K562 (cell line): Measurements from ENCODE around the gene NEB. TPM values are rescaled to one million over a fixed set of nuclear protein-coding genes. Genes with fewer than 3 reads are reported as not detected.

ENCODE experiments used
- ARID3B ChIP-seq: fragments of 250-450 bp; sonication (Bioruptor Pico); IDR thresholded peaks from 2 replicates; pipeline ENCODE4 v1.4.0; 2020; ENCODE audit warnings: borderline replicate concordance
- BACH1 ChIP-seq: fragments of 200-800 bp; sonication (Bioruptor generic); IDR thresholded peaks from 2 replicates; pipeline ENCODE4 v1.6.1; 2016; ENCODE audit warnings: missing genetic modification characterization, missing compliant biosample characterization
- CC2D1A ChIP-seq: fragments of 450-650 bp; IDR thresholded peaks from 2 replicates; pipeline ENCODE4 v1.6.1; 2017; ENCODE audit warnings: mild to moderate bottlenecking
- CHCHD3 ChIP-seq: fragments of 250-450 bp; sonication (Bioruptor Pico); IDR thresholded peaks from 2 replicates; pipeline ENCODE4 v2.1.2; 2022; ENCODE audit warnings: mild to moderate bottlenecking
- ESRRB ChIP-seq: fragments of 250-450 bp; sonication (Bioruptor Pico); IDR thresholded peaks from 2 replicates; pipeline ENCODE4 v1.5.0; 2020; ENCODE audit warnings: mild to moderate bottlenecking, moderate library complexity, borderline replicate concordance
- ETV6 ChIP-seq, 3 experiments: fragments of 150-350 bp in 1 of 3; sonication (generic) in 1 of 3; formaldehyde crosslinking in 1 of 3; IDR thresholded peaks; 2 replicates each; pipeline versions ENCODE4 v1.6.1 to v1.8.0; 2014 to 2022; ENCODE audit warnings: borderline replicate concordance in 2 of 3, low read depth in 2 of 3, antibody characterized with exemption in 1 of 3, low read length in 1 of 3, mild to moderate bottlenecking in 1 of 3, missing genetic modification reagents in 1 of 3
- HMG20A ChIP-seq: fragments of 450-650 bp; formaldehyde crosslinking; conservative IDR thresholded peaks from 2 replicates; pipeline ENCODE4 v1.4.0; 2020; ENCODE audit warnings: mild to moderate bottlenecking, mixed read lengths
- HSF4 ChIP-seq: fragments of 250-450 bp; sonication (Bioruptor Pico); IDR thresholded peaks from 2 replicates; pipeline ENCODE4 v2.1.2; 2022; ENCODE audit warnings: mild to moderate bottlenecking, moderate library complexity, borderline replicate concordance
- ILF3 ChIP-seq: fragments of 450-650 bp; IDR thresholded peaks from 2 replicates; pipeline ENCODE4 v1.6.1; 2018; ENCODE audit warnings: antibody characterized with exemption, mild to moderate bottlenecking, moderate library complexity, borderline replicate concordance
- KDM5B ChIP-seq: fragments of 200-600 bp; sonication (generic); IDR thresholded peaks from 2 replicates; pipeline ENCODE4 v1.6.1; 2012; ENCODE audit warnings: low read depth, mild to moderate bottlenecking, moderate library complexity, low read length, control low read depth, inconsistent platforms; ENCODE audit not compliant: insufficient replicate concordance
- LARP7 ChIP-seq: fragments of 450-650 bp; IDR thresholded peaks from 2 replicates; pipeline ENCODE4 v1.6.1; 2016
- MAZ ChIP-seq, 2 experiments: fragments of 450-650 bp in 1 of 2; sonication (generic) in 1 of 2; formaldehyde crosslinking; IDR thresholded peaks in 1 of 2; conservative IDR thresholded peaks in 1 of 2; 2 replicates each; pipeline versions ENCODE4 v1.4.0 to v1.5.0; 2020; ENCODE audit warnings: mild to moderate bottlenecking in 1 of 2, missing genetic modification reagents in 1 of 2
- MCM5 ChIP-seq: fragments of 450-650 bp; IDR thresholded peaks from 2 replicates; pipeline ENCODE4 v1.6.1; 2016; ENCODE audit warnings: low read depth
- MECOM ChIP-seq: fragments of 250-450 bp; sonication (Bioruptor Pico); IDR thresholded peaks from 2 replicates; pipeline ENCODE4 v1.8.0; 2022; ENCODE audit warnings: inconsistent platforms
- MTA3 ChIP-seq: fragments of 450-650 bp; formaldehyde crosslinking; IDR thresholded peaks from 2 replicates; pipeline ENCODE4 v1.6.1; 2017; ENCODE audit warnings: mild to moderate bottlenecking, borderline replicate concordance
- MYC ChIP-seq, 2 experiments: fragments of 250-450 bp in 1 of 2; sonication (Bioruptor Pico) in 1 of 2; IDR thresholded peaks; 2 replicates each; pipeline versions ENCODE4 v1.5.1 to v1.6.1; 2012 to 2021; ENCODE audit warnings: low read depth in 2 of 2, borderline replicate concordance in 1 of 2, improper control_type of control experiment in 1 of 2, low read length in 1 of 2, mild to moderate bottlenecking in 1 of 2, moderate library complexity in 1 of 2
- NR3C1 ChIP-seq: sonication (generic); formaldehyde crosslinking; IDR thresholded peaks from 2 replicates; pipeline ENCODE4 v1.8.1; 2022; ENCODE audit warnings: missing genetic modification reagents
- POLR2AphosphoS2 ChIP-seq: IDR thresholded peaks from 2 replicates; pipeline ENCODE4 v1.6.1; 2012; ENCODE audit warnings: low read length, improper control_type of control experiment
- RFX5 ChIP-seq: IDR thresholded peaks from 2 replicates; pipeline ENCODE4 v1.6.1; 2011; ENCODE audit warnings: low read depth, mild to moderate bottlenecking, improper control_type of control experiment, low read length
- SAFB2 ChIP-seq: fragments of 200-400 bp; formaldehyde crosslinking; IDR thresholded peaks from 2 replicates; pipeline ENCODE4 v1.6.1; 2018; ENCODE audit warnings: borderline replicate concordance, low read length, low read depth, moderate library complexity; ENCODE audit not compliant: severe bottlenecking
- SMARCA5 ChIP-seq: fragments of 450-650 bp; IDR thresholded peaks from 2 replicates; pipeline ENCODE4 v1.6.1; 2016
- THRAP3 ChIP-seq: fragments of 450-650 bp; IDR thresholded peaks from 2 replicates; pipeline ENCODE4 v1.6.1; 2016; ENCODE audit warnings: mild to moderate bottlenecking, inconsistent platforms, borderline replicate concordance
- ZBTB17 ChIP-seq: fragments of 450-650 bp; formaldehyde crosslinking; IDR thresholded peaks from 2 replicates; pipeline ENCODE4 v1.4.0; 2020; ENCODE audit warnings: mild to moderate bottlenecking
- ZEB2 ChIP-seq: fragments of 450-650 bp; IDR thresholded peaks from 2 replicates; pipeline ENCODE4 v1.6.1; 2016
- ZFP36 ChIP-seq: fragments of 150-350 bp; IDR thresholded peaks from 2 replicates; pipeline ENCODE4 v1.6.1; 2018; ENCODE audit warnings: low read length, low read depth; ENCODE audit not compliant: partially characterized antibody
- ZNF12 ChIP-seq: sonication (generic); formaldehyde crosslinking; IDR thresholded peaks from 2 replicates; pipeline ENCODE4 v1.4.0; 2020; ENCODE audit warnings: mild to moderate bottlenecking, missing genetic modification reagents
- ZNF316 ChIP-seq: fragments of 450-650 bp; IDR thresholded peaks from 2 replicates; pipeline ENCODE4 v1.6.1; 2016
- ZNF583 ChIP-seq: fragments of 250-450 bp; sonication (Bioruptor Pico); IDR thresholded peaks from 2 replicates; pipeline ENCODE4 v1.4.0; 2020
- ZNF584 ChIP-seq: fragments of 200-800 bp; sonication (Bioruptor generic); IDR thresholded peaks from 2 replicates; pipeline ENCODE4 v1.6.1; 2016; ENCODE audit warnings: low read depth, mild to moderate bottlenecking, missing genetic modification characterization, missing compliant biosample characterization
- polyA plus RNA-seq, 8 experiments: library from polyadenylated mRNA; depleted of rRNA in 4 of 8; stranded (reverse) in 5 of 8; unstranded in 3 of 8; fragments of >200 nt; fragmentation: Nextera tagmentation in 2 of 8; fragmentation: Illumina TruSeq in 1 of 8; extraction: Ambion mirVana in 2 of 8; extraction: Trizol in 1 of 8; gene quantifications; 2 replicates each; pipeline versions ENCODE4 v1.2.1 to v1.2.3, GENCODE V29; 2011 to 2014; ENCODE audit warnings: inconsistent platforms in 1 of 8, missing spikeins in 1 of 8
- total RNA-seq, 7 experiments: library from RNA; depleted of rRNA in 6 of 7; stranded (reverse); fragments of >200 nt in 6 of 7; fragmentation: Illumina TruSeq in 2 of 7; extraction: Trizol in 2 of 7; gene quantifications; 2 replicates each; pipeline versions ENCODE4 v1.2.1 to v1.2.3, GENCODE V29; 2011 to 2021; ENCODE audit warnings: low replicate concordance in 1 of 7
- TF ChIP-seq, protein P1 (sequence below): fragments of 250-450 bp; sonication (Bioruptor Pico); IDR thresholded peaks from 2 replicates; pipeline ENCODE4 v1.8.0; 2022; ENCODE audit warnings: moderate library complexity, mild to moderate bottlenecking, inconsistent platforms

NEB gene
- total and polyA plus RNA-seq, 9 of the 15 experiments (the other 6 are each of a cell fraction or from before 2014, with no cell fraction given): 1.7 to 3.8 (median 2.9) TPM

GRCh38 chr2:151669585-151670081 is 64.6 kb downstream of the NEB start (continued):
- TF ChIP-seq ZBTB17 (no peak), THRAP3 (no peak), LARP7 (no peak), HMG20A (CRISPR knock-in tag) (no peak), ZNF12 (CRISPR knock-in tag) (no peak), ILF3 (no peak), SMARCA5 (no peak; the same call in 1 of the 2 replicates), MYC (IDR thresholded peaks at IDR 0.05; ENCODE audit: low read depth, low read length) (peak; percentile 56), MYC (CRISPR knock-in tag; IDR thresholded peaks at IDR 0.05; ENCODE audit: borderline replicate concordance, low read depth) (no peak), ZEB2 (peak; percentile 83), ZNF584 (CRISPR knock-in tag) (peak; percentile 71), RFX5 (no peak), ESRRB (no peak), MECOM (CRISPR knock-in tag) (no peak; the same call in 1 of the 2 replicates), HSF4 (CRISPR knock-in tag) (no peak), ARID3B (no peak), MAZ (CRISPR knock-in tag; conservative IDR thresholded peaks at IDR 0.05 in 1 of 2, IDR thresholded peaks at IDR 0.05 in 1 of 2) (peak in 1 of 2 experiments; percentile 61; a peak in 2 of 4 replicates), BACH1 (peak; percentile 91), ZNF316 (peak; percentile 99), ZNF583 (CRISPR knock-in tag) (0 out of 2 replicates have a peak, but pooled peaks have one; percentile 70), NR3C1 (no peak), MTA3 (peak; percentile 34; the same call in 1 of the 2 replicates), MCM5 (no peak), CC2D1A (no peak), ZFP36 (no peak), SAFB2 (no peak), POLR2AphosphoS2 (no peak), CHCHD3 (no peak), ETV6 (IDR thresholded peaks at IDR 0.05; ENCODE audit: borderline replicate concordance in 1 of 2, low read depth in 2 of 2, low read length in 1 of 2) (no peak), ETV6 (CRISPR knock-in tag; IDR thresholded peaks at IDR 0.05; ENCODE audit: borderline replicate concordance) (no peak), KDM5B (no peak)
- TF ChIP-seq, protein P1, sequence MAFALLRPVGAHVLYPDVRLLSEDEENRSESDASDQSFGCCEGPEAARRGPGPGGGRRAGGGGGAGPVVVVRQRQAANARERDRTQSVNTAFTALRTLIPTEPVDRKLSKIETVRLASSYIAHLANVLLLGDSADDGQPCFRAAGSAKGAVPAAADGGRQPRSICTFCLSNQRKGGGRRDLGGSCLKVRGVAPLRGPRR (CRISPR knock-in tag): no peak
